HCT116 (cell line): ENCODE data around the gene ZBTB5. TPM values are rescaled to one million over a fixed set of nuclear protein-coding genes. Genes with fewer than 3 reads are reported as not detected.

Source experiments
- ATAC-seq: fragments of 200-7000 bp; cut with Tn5 transposase; 2 replicates; pipeline ENCODE4 v1.9.1; 2020; ENCODE audit warnings: mild to moderate bottlenecking, moderate library complexity
- BruUV-seq: library from RNA; stranded (reverse); fragments of 400-500 nt; replicated peaks from 2 replicates; lab custom pipeline; 2021; lab: Mats Ljungman, UMichigan
- CTCF ChIA-PET: fragments of 300-600 bp; sonication (Branson Sonifier 250); formaldehyde crosslinking; loops from one replicate; lab custom pipeline; 2021; ENCODE audit warnings: antibody characterized with exemption; lab: Charles Lee
- POLR2A ChIA-PET: fragments of 300-600, 350-600 bp; sonication (Branson Sonifier 250); formaldehyde crosslinking; loops from one replicate; lab custom pipeline; 2021; ENCODE audit warnings: antibody characterized with exemption; lab: Charles Lee
- RAD21 ChIA-PET, 2 experiments: fragments of 300-600 bp; sonication (Branson Sonifier 250); formaldehyde crosslinking; loops; one replicate each; lab custom pipeline; 2023; ENCODE audit warnings: low total read pairs in 2 of 2; ENCODE audit not compliant: uncharacterized antibody in 2 of 2, unreplicated experiment in 2 of 2, low non-redundant PET in 1 of 2; lab: Charles Lee
- DNase-seq: peaks from one replicate; pipeline ENCODE4 v3.0.0-alpha.2; 2010; ENCODE audit warnings: low read depth, low spot score
- H2AFZ ChIP-seq: fragments of 200-600 bp; shearing (Covaris generic), sonication (generic); 2 replicates; pipeline ENCODE4 v1.6.1; 2017; ENCODE audit warnings: low read depth, mixed run types, mixed read lengths, antibody characterized with exemption, low read length; ENCODE audit not compliant: poor library complexity, severe bottlenecking
- H3K27ac ChIP-seq: 2 replicates; pipeline ENCODE4 v1.5.1; 2012; ENCODE audit warnings: low read depth, low read length
- H3K27me3 ChIP-seq: fragments of 200-600 bp; sonication (generic); 2 replicates; pipeline ENCODE4 v1.6.1; 2016; ENCODE audit warnings: mixed run types, low read length, mixed read lengths; ENCODE audit not compliant: insufficient read depth
- H3K36me3 ChIP-seq, 2 experiments: fragments of 200-500 bp in 1 of 2; fragments of 200-600 bp in 1 of 2; sonication (Bioruptor generic) in 1 of 2; sonication (generic) in 1 of 2; 2 replicates each; pipeline versions ENCODE4 v1.5.1 to v1.6.1; 2014 to 2016; ENCODE audit warnings: low read length in 2 of 2, inconsistent platforms in 1 of 2, mixed read lengths in 1 of 2, mixed run types in 1 of 2; ENCODE audit not compliant: insufficient read depth in 2 of 2, control insufficient read depth in 1 of 2
- H3K4me1 ChIP-seq, 2 experiments: fragments of 200-600 bp in 1 of 2; sonication (generic) in 1 of 2; 2 replicates each; pipeline versions ENCODE4 v1.5.1 to v1.6.1; 2012 to 2017; ENCODE audit warnings: low read length in 2 of 2, inconsistent platforms in 1 of 2, mild to moderate bottlenecking in 1 of 2, mixed read lengths in 1 of 2, mixed run types in 1 of 2, moderate library complexity in 1 of 2; ENCODE audit not compliant: insufficient read depth in 2 of 2, control insufficient read depth in 1 of 2
- H3K4me2 ChIP-seq: fragments of 200-600 bp; sonication (generic); 2 replicates; pipeline ENCODE4 v1.6.1; 2017; ENCODE audit warnings: mixed run types, low read length, mixed read lengths
- H3K4me3 ChIP-seq, 2 experiments: fragments of 200-600 bp in 1 of 2; sonication (generic) in 1 of 2; replicated peaks in 1 of 2; 2 replicates each; pipeline ENCODE4 v1.5.1; 2011 to 2016; ENCODE audit warnings: low read length in 2 of 2, control low read depth in 1 of 2, low read depth in 1 of 2, mild to moderate bottlenecking in 1 of 2, mixed read lengths in 1 of 2, mixed run types in 1 of 2
- H3K79me2 ChIP-seq: fragments of 200-600 bp; sonication (generic); 2 replicates; pipeline ENCODE4 v1.6.1; 2017; ENCODE audit warnings: mild to moderate bottlenecking, mixed run types, low read length, moderate library complexity, mixed read lengths; ENCODE audit not compliant: insufficient read depth
- H3K9ac ChIP-seq: fragments of 200-600 bp; sonication (generic); 2 replicates; pipeline ENCODE4 v1.6.1; 2016; ENCODE audit warnings: low read length, mixed read lengths
- H3K9me2 ChIP-seq: fragments of 200-600 bp; sonication (generic), shearing (Covaris generic); 2 replicates; pipeline ENCODE4 v1.6.1; 2017; ENCODE audit warnings: mixed run types, mild to moderate bottlenecking, moderate library complexity; ENCODE audit not compliant: insufficient read depth
- H3K9me3 ChIP-seq, 2 experiments: fragments of 200-500 bp in 1 of 2; fragments of 200-600 bp in 1 of 2; sonication (Bioruptor generic) in 1 of 2; sonication (generic) in 1 of 2; 2 replicates each; pipeline ENCODE4 v1.6.1; 2014 to 2017; ENCODE audit warnings: low read length in 2 of 2, mixed read lengths in 2 of 2, inconsistent platforms in 1 of 2, low read depth in 1 of 2, mild to moderate bottlenecking in 1 of 2, mixed run types in 1 of 2, moderate library complexity in 1 of 2; ENCODE audit not compliant: control insufficient read depth in 1 of 2, insufficient read depth in 1 of 2
- H4K20me1 ChIP-seq: fragments of 200-600 bp; sonication (generic), shearing (Covaris generic); 2 replicates; pipeline ENCODE4 v1.6.1; 2017; ENCODE audit warnings: mixed run types, mild to moderate bottlenecking, moderate library complexity; ENCODE audit not compliant: insufficient read depth
- EGR1 ChIP-seq: IDR thresholded peaks from 2 replicates; pipeline ENCODE4 v1.6.1; 2012; ENCODE audit warnings: low read depth
- EZH2phosphoT487 ChIP-seq: fragments of 200-600 bp; IDR thresholded peaks from 2 replicates; pipeline ENCODE4 v1.6.1; 2018; ENCODE audit warnings: antibody characterized with exemption, borderline replicate concordance
- FOSL1 ChIP-seq: IDR thresholded peaks from 2 replicates; pipeline ENCODE4 v1.6.1; 2012; ENCODE audit warnings: low read depth
- JUND ChIP-seq: IDR thresholded peaks from 2 replicates; pipeline ENCODE4 v1.6.1; 2012
- RAD21 ChIP-seq: IDR thresholded peaks from 2 replicates; pipeline ENCODE4 v1.6.1; 2012; ENCODE audit warnings: low read depth, mild to moderate bottlenecking
- SP1 ChIP-seq: IDR thresholded peaks from 2 replicates; pipeline ENCODE4 v1.6.1; 2012; ENCODE audit warnings: low read depth
- YY1 ChIP-seq: IDR thresholded peaks from 2 replicates; pipeline ENCODE4 v1.6.1; 2011; ENCODE audit warnings: low read length, low read depth, moderate library complexity, mild to moderate bottlenecking; ENCODE audit not compliant: insufficient replicate concordance; ENCODE audit errors: extremely low read depth
- intact Hi-C: fragments of 100-400 bp; cut with micrococcal nuclease; formaldehyde crosslinking; loops from 2 replicates; pipeline ENCODE4 v1.10.0; 2022
- total RNA-seq: library from RNA; stranded (reverse); gene quantifications from one replicate; pipeline ENCODE4 v1.2.1, GENCODE V29; 2021; ENCODE audit not compliant: unreplicated experiment
- TF ChIP-seq, protein P1 (sequence below), 3 experiments: fragments of 200-600 bp in 1 of 3; sonication (generic) in 1 of 3; IDR thresholded peaks in 2 of 3; conservative IDR thresholded peaks in 1 of 3; 2 replicates each; pipeline ENCODE4 v1.5.1; 2012 to 2017; ENCODE audit warnings: low read depth in 2 of 3, low read length in 2 of 3, antibody characterized with exemption in 1 of 3, borderline replicate concordance in 1 of 3, control low read depth in 1 of 3, mild to moderate bottlenecking in 1 of 3, mixed read lengths in 1 of 3, mixed run types in 1 of 3, moderate library complexity in 1 of 3; ENCODE audit not compliant: insufficient read depth in 1 of 3

The ZBTB5 gene
- total RNA-seq, 1 experiment from 2014 or later = 22.3 TPM

DNA sequence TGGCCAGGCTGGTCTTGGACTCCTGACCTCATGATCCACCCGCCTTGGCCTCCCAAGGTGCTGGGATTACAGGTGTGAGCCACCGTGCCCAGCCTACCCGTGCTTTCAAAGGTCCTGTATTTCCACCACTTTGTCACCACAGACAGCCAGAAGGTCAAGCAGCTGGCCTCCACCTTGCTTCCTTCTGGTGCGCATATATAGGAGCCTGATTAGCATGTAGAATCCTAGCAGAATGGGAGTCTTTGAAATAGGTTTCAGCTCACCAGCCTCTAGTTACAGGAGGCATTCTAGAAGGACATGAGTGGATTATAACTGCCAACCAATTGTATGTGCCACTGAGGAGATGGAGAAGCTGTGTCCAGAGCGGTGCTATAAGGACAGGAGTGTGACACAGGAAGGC, 39.4 kb upstream of the ZBTB5 start:
- Histone ChIP-seq H3K36me3 (peaks cover 35 to 49% of the 10 kb centered on the region in 2 experiments), H3K27me3 (no peaks in the 10 kb centered on the region), H3K9me2 (no peaks in the 10 kb centered on the region), H3K9ac (no peak overlapping the region), H3K4me2 (no peak overlapping the region), H3K9me3 (no peaks in the 10 kb centered on the region), H3K27ac (no peak overlapping the region), H4K20me1 (no peaks in the 10 kb centered on the region; the same call in 1 of the 2 replicates)
- ChIA-PET POLR2A (no interaction called here), CTCF (no interaction called here)
- no peak for DNase-seq
- ATAC-seq = no peak
- BruUV-seq = no TSS peak
- intact Hi-C loops = no loop called here
- TF ChIP-seq FOSL1 (no peak), JUND (no peak), SP1 (no peak), EGR1 (no peak), YY1 (no peak)
- TF ChIP-seq, protein P1, sequence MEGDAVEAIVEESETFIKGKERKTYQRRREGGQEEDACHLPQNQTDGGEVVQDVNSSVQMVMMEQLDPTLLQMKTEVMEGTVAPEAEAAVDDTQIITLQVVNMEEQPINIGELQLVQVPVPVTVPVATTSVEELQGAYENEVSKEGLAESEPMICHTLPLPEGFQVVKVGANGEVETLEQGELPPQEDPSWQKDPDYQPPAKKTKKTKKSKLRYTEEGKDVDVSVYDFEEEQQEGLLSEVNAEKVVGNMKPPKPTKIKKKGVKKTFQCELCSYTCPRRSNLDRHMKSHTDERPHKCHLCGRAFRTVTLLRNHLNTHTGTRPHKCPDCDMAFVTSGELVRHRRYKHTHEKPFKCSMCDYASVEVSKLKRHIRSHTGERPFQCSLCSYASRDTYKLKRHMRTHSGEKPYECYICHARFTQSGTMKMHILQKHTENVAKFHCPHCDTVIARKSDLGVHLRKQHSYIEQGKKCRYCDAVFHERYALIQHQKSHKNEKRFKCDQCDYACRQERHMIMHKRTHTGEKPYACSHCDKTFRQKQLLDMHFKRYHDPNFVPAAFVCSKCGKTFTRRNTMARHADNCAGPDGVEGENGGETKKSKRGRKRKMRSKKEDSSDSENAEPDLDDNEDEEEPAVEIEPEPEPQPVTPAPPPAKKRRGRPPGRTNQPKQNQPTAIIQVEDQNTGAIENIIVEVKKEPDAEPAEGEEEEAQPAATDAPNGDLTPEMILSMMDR (IDR thresholded peaks at IDR 0.05 in 2 of 3, conservative IDR thresholded peaks at IDR 0.05 in 1 of 3; ENCODE audit: borderline replicate concordance in 1 of 3, insufficient read depth in 1 of 3, low read depth in 2 of 3, low read length in 2 of 3) = no peak
- TF ChIP-seq, all 23 proteins: peak for 0
- Histone ChIP-seq H3K4me1 (no peaks in the 10 kb centered on the region), H3K4me3 (no peak overlapping the region), H2AFZ (no peak overlapping the region), H3K79me2 (peaks cover 16% of the 10 kb centered on the region; the same call in 1 of the 2 replicates)
- RAD21 ChIA-PET = no interaction called here

DNA sequence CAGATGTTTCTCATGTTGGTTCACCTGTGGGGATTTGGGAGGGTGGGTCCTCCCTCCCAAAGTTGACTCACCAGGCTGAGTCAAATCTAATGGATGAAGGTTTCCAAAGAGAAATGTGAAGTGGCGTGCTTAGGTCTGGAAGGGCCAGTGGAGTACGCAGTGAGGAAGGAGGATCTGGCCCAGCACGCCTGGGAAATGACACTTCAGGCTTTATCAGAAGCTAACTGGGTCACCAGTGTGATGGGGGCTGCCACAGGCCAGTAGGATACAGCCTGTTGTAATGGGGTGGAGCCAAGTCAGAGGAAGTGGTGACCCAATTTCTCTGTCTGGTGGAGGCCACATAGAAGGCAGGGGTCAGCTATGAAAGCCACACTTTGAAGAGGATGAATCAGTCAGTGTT, 38.5 kb upstream of the ZBTB5 start:
- ChIA-PET RAD21 (no interaction called here), POLR2A (no interaction called here), CTCF (no interaction called here)
- no peak overlapping the region for H3K4me2 ChIP-seq
- H2AFZ ChIP-seq = no peak overlapping the region
- TF ChIP-seq EZH2phosphoT487 = no peak
- no peak for TF ChIP-seq SP1
- no peak for TF ChIP-seq RAD21
- H3K36me3 ChIP-seq = peaks cover 36 to 57% of the 10 kb centered on the region in 2 experiments
- H3K27me3 ChIP-seq = no peaks in the 10 kb centered on the region
- H3K9me3 ChIP-seq = no peaks in the 10 kb centered on the region
- DNase-seq = no peak
- H3K27ac ChIP-seq = no peak overlapping the region
- no peak overlapping the region for H3K4me3 ChIP-seq
- H3K79me2 ChIP-seq = peaks cover 24% of the 10 kb centered on the region
- BruUV-seq = no TSS peak
- intact Hi-C loops = no loop called here
- H3K9me2 ChIP-seq = no peaks in the 10 kb centered on the region
- 0 out of 2 replicates have a peak, but pooled peaks have one; percentile 38 for ATAC-seq
- no peaks in the 10 kb centered on the region; the same call in 1 of the 2 replicates for H4K20me1 ChIP-seq
- no peak overlapping the region for H3K9ac ChIP-seq
- H3K4me1 ChIP-seq = no peaks in the 10 kb centered on the region
